Measurements from ENCODE around the gene UQCR10. TPM values are rescaled to one million over a fixed set of nuclear protein-coding genes. Genes with fewer than 3 reads are reported as not detected.

UQCR10 gene
- total and polyA plus RNA-seq, 2 of the 4 experiments (the other 2 are of a cell fraction), result 103 to 260 TPM

DNA sequence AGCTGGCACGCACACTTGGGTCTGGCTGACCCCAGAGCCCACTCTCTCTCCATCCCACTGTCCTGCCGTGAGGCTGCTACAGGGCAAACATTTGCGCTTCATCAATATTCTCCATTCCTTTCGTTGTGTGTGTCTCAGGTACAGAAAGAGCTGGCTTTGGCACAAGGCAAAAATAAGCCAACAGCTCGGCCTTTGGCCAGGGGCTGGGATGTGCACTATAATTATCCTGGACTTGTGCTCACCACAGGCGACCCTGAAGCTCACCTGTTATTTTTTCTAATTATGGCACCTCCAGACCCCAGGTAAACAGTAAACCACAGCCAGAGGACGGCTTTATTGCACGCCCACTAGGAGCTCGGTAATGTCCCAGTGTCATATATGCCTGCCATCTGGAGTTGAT, 11.3 kb upstream of the UQCR10 start:
- TF ChIP-seq USF2 (IDR thresholded peaks at IDR 0.05; ENCODE audit: low read depth, low read length), result no peak
- no peak for TF ChIP-seq MAZ (IDR thresholded peaks at IDR 0.05; ENCODE audit: borderline replicate concordance, low read depth, low read length)
- TF ChIP-seq NFE2L2 (IDR thresholded peaks at IDR 0.05; ENCODE audit: low read depth, low read length), result no peak
- TF ChIP-seq, protein P1, sequence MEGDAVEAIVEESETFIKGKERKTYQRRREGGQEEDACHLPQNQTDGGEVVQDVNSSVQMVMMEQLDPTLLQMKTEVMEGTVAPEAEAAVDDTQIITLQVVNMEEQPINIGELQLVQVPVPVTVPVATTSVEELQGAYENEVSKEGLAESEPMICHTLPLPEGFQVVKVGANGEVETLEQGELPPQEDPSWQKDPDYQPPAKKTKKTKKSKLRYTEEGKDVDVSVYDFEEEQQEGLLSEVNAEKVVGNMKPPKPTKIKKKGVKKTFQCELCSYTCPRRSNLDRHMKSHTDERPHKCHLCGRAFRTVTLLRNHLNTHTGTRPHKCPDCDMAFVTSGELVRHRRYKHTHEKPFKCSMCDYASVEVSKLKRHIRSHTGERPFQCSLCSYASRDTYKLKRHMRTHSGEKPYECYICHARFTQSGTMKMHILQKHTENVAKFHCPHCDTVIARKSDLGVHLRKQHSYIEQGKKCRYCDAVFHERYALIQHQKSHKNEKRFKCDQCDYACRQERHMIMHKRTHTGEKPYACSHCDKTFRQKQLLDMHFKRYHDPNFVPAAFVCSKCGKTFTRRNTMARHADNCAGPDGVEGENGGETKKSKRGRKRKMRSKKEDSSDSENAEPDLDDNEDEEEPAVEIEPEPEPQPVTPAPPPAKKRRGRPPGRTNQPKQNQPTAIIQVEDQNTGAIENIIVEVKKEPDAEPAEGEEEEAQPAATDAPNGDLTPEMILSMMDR (conservative IDR thresholded peaks at IDR 0.05; ENCODE audit: low read depth, low read length), result no peak
- TF ChIP-seq POLR2A (IDR thresholded peaks at IDR 0.05; ENCODE audit: low read depth, low read length), result no peak
- no peak for TF ChIP-seq RAD21 (IDR thresholded peaks at IDR 0.05; ENCODE audit: low read length)
- TF ChIP-seq MAFK (IDR thresholded peaks at IDR 0.05; ENCODE audit: low read depth, low read length), result no peak
- H3K79me1 ChIP-seq (ENCODE audit: low read depth in 1 of 2, low read length in 2 of 2), result peaks cover 5 to 20% of the 10 kb centered on the region in 2 experiments; a peak in 3 of 4 replicates
- intact Hi-C loops (cut with micrococcal nuclease) (no loop called here), dilution Hi-C loops (cut with HindIII; ENCODE audit: low sequenced_read_pairs, unreplicated experiment) (no loop called here), in situ Hi-C loops (cut with MboI; ENCODE audit: low sequenced_read_pairs) (no loop called here)
- H3K9me1 ChIP-seq (ENCODE audit: insufficient read depth, low read length), result peaks cover 6% of the 10 kb centered on the region; the same call in 1 of the 2 replicates
- H2BK120ac ChIP-seq (ENCODE audit: low read depth, low read length), result no peak overlapping the region
- no peaks in the 10 kb centered on the region for H3K27me3 ChIP-seq (ENCODE audit: control insufficient read depth, insufficient read depth, low read length)
- H3K23ac ChIP-seq (ENCODE audit: low read depth, low read length), result no peak overlapping the region
- no peak for DNase-seq
- 0 out of 2 replicates have a peak, but pooled peaks cover 2% of the 10 kb centered on the region for H3K36me3 ChIP-seq (ENCODE audit: control insufficient read depth, insufficient read depth, low read length)
- no peak overlapping the region for H3K56ac ChIP-seq (ENCODE audit: extremely low read depth, insufficient read depth, low read length)
- H3K4me3 ChIP-seq (ENCODE audit: insufficient read depth, low read depth, low read length), result no peak overlapping the region
- H3K4ac ChIP-seq (ENCODE audit: low read depth, low read length), result no peak overlapping the region
- no peak overlapping the region for H3K18ac ChIP-seq (ENCODE audit: low read depth, low read length)
- no TSS peak for BruUV-seq (replicated peaks)
- no peak overlapping the region for H2BK15ac ChIP-seq (ENCODE audit: low read depth, low read length)
- WGBS, 2 experiments (ENCODE audit: extremely low coverage in 2 of 2, insufficient read length in 1 of 2), result 85% methylated on average over 7 of the region's 9 CpGs; no CpG with 5 or more reads in 1 of the 2 experiments
- H4K8ac ChIP-seq (ENCODE audit: low read depth in 2 of 2, low read length in 2 of 2), result no peak overlapping the region
- H3K4me2 ChIP-seq (ENCODE audit: low read depth, low read length), result no peak overlapping the region
- H4K5ac ChIP-seq (ENCODE audit: low read depth, low read length), result no peak overlapping the region
- H2BK20ac ChIP-seq (ENCODE audit: low read depth, low read length), result no peak overlapping the region
- no peak overlapping the region for H2AK5ac ChIP-seq (ENCODE audit: low read depth, low read length)
- H2AFZ ChIP-seq (replicated peaks; ENCODE audit: low read length, poor library complexity), result no peak overlapping the region
- no peaks in the 10 kb centered on the region for H3K4me1 ChIP-seq (ENCODE audit: control insufficient read depth, insufficient read depth, low read length)
- no peak overlapping the region for H3K9ac ChIP-seq (ENCODE audit: low read depth, low read length)
- ChIA-PET CTCF (no interaction called here), POLR2A (ENCODE audit: unreplicated experiment) (no interaction called here)
- H2AK9ac ChIP-seq (replicated peaks; ENCODE audit: low read depth, low read length, poor library complexity), result no peak overlapping the region
- H3K27ac ChIP-seq (ENCODE audit: insufficient read depth, low read length), result no peak overlapping the region
- no peak overlapping the region for H3K14ac ChIP-seq (replicated peaks; ENCODE audit: low read depth, low read length)
- H3K9me3 ChIP-seq (ENCODE audit: control insufficient read depth, insufficient read depth, low read length), result no peaks in the 10 kb centered on the region
- no peaks in the 10 kb centered on the region; the same call in 1 of the 2 replicates for H4K20me1 ChIP-seq (ENCODE audit: insufficient read depth, low read length)
- no peak overlapping the region for H2BK5ac ChIP-seq (ENCODE audit: low read depth, low read length, poor library complexity, severe bottlenecking)
- no peak overlapping the region for H4K91ac ChIP-seq (ENCODE audit: insufficient read depth, low read depth, low read length)
- no peak for ATAC-seq (ENCODE audit: low read depth)
